ENCODE measurements around the gene ERBB4. TPM values are rescaled to one million over a fixed set of nuclear protein-coding genes. Genes with fewer than 3 reads are reported as not detected.
A peak's percentile ranks its signal among the peaks of the same experiment; 100 is the strongest.

ERBB4 gene
- total RNA-seq, 1 experiment from 2014 or later: 2.9 TPM

GRCh38 chr2:212037062-212037461 lies 501.5 kb downstream of the ERBB4 start:
- no peak overlapping the region for H3K27ac Mint-ChIP-seq (ENCODE audit: unreplicated experiment)
- TF ChIP-seq CTCF (IDR thresholded peaks at IDR 0.05; ENCODE audit: unreplicated experiment): no peak
- H3K36me3 Mint-ChIP-seq (ENCODE audit: insufficient read depth, unreplicated experiment): no peaks in the 10 kb centered on the region
- H3K4me3 Mint-ChIP-seq (ENCODE audit: low read depth, unreplicated experiment): no peak overlapping the region
- H3K27me3 Mint-ChIP-seq (ENCODE audit: unreplicated experiment): no peaks in the 10 kb centered on the region
- DNase-seq: no peak
- intact Hi-C loops (cut with micrococcal nuclease; ENCODE audit: unreplicated experiment): no loop called here
- H3K4me1 Mint-ChIP-seq (ENCODE audit: low read depth, unreplicated experiment): no peaks in the 10 kb centered on the region
- BruUV-seq (replicated peaks): no TSS peak
- CTCF ChIA-PET: no interaction called here
- no peaks in the 10 kb centered on the region for H3K9me3 Mint-ChIP-seq (ENCODE audit: low read depth, unreplicated experiment)

GRCh38 chr2:212034841-212035585 lies 503.6 kb downstream of the ERBB4 start:
- Mint-ChIP-seq H3K9me3 (ENCODE audit: low read depth, unreplicated experiment) (no peaks in the 10 kb centered on the region), H3K36me3 (ENCODE audit: insufficient read depth, unreplicated experiment) (no peaks in the 10 kb centered on the region), H3K4me3 (ENCODE audit: low read depth, unreplicated experiment) (no peak overlapping the region), H3K27ac (ENCODE audit: unreplicated experiment) (no peak overlapping the region), H3K4me1 (ENCODE audit: low read depth, unreplicated experiment) (no peaks in the 10 kb centered on the region), H3K27me3 (ENCODE audit: unreplicated experiment) (no peaks in the 10 kb centered on the region)
- CTCF ChIA-PET: no interaction called here
- no peak for DNase-seq
- BruUV-seq (replicated peaks): no TSS peak
- no peak for TF ChIP-seq CTCF (IDR thresholded peaks at IDR 0.05; ENCODE audit: unreplicated experiment)
- intact Hi-C loops (cut with micrococcal nuclease; ENCODE audit: unreplicated experiment): no loop called here

GRCh38 chr2:212033888-212034287 lies 504.7 kb downstream of the ERBB4 start:
- Mint-ChIP-seq H3K4me1 (ENCODE audit: low read depth, unreplicated experiment) (no peaks in the 10 kb centered on the region), H3K4me3 (ENCODE audit: low read depth, unreplicated experiment) (no peak overlapping the region), H3K27ac (ENCODE audit: unreplicated experiment) (no peak overlapping the region), H3K27me3 (ENCODE audit: unreplicated experiment) (no peaks in the 10 kb centered on the region), H3K9me3 (ENCODE audit: low read depth, unreplicated experiment) (no peaks in the 10 kb centered on the region), H3K36me3 (ENCODE audit: insufficient read depth, unreplicated experiment) (no peaks in the 10 kb centered on the region)
- intact Hi-C loops (cut with micrococcal nuclease; ENCODE audit: unreplicated experiment): no loop called here
- BruUV-seq (replicated peaks): no TSS peak
- TF ChIP-seq CTCF (IDR thresholded peaks at IDR 0.05; ENCODE audit: unreplicated experiment): no peak
- CTCF ChIA-PET: no interaction called here
- no peak for DNase-seq

- H3K4me3 Mint-ChIP-seq (ENCODE audit: low read depth, unreplicated experiment): no peak overlapping the region
- no TSS peak for BruUV-seq (replicated peaks)
- TF ChIP-seq CTCF (IDR thresholded peaks at IDR 0.05; ENCODE audit: unreplicated experiment): no peak
- CTCF ChIA-PET: interaction anchor here (0.7 kb wide), 1 partner anchor 28 kb away, joined by 3 read pairs; no protein-coding TSS in a partner anchor
- intact Hi-C loops (cut with micrococcal nuclease; ENCODE audit: unreplicated experiment): no loop called here
- peak overlapping the region; percentile 15 for H3K27ac Mint-ChIP-seq (ENCODE audit: unreplicated experiment)
- no peak for DNase-seq
- H3K36me3 Mint-ChIP-seq (ENCODE audit: insufficient read depth, unreplicated experiment): no peaks in the 10 kb centered on the region
- no peaks in the 10 kb centered on the region for H3K4me1 Mint-ChIP-seq (ENCODE audit: low read depth, unreplicated experiment)
- no peaks in the 10 kb centered on the region for H3K27me3 Mint-ChIP-seq (ENCODE audit: unreplicated experiment)
- no peaks in the 10 kb centered on the region for H3K9me3 Mint-ChIP-seq (ENCODE audit: low read depth, unreplicated experiment)
Measured at GRCh38 chr2:212032536-212033219, 505.9 kb downstream of the ERBB4 start.

Measured in Calu3 (cell line).